ENCODE data around the gene SYDE2. TPM values are rescaled to one million over a fixed set of nuclear protein-coding genes. Genes with fewer than 3 reads are reported as not detected.

SYDE2 gene
- total RNA-seq, 4 donors from 2014 or later: 30.4 to 115 (median 85.2) TPM

GRCh38 chr1:85121744-85122143 is 79.1 kb downstream of the SYDE2 start:
- H3K27me3 ChIP-seq: no peaks in the 10 kb centered on the region
- no peaks in the 10 kb centered on the region for H3K36me3 ChIP-seq
- H3K4me3 ChIP-seq: no peak overlapping the region
- no peaks in the 10 kb centered on the region for H3K9me3 ChIP-seq
- H3K27ac ChIP-seq: no peak overlapping the region
- H3K4me1 ChIP-seq: no peaks in the 10 kb centered on the region
- ATAC-seq: no peak
- WGBS, 2 donors (ENCODE audit: low coverage in 1 of 2): 90 to 96% methylated on average over 4 of the region's 4 CpGs
- TF ChIP-seq POLR2A (IDR thresholded peaks at IDR 0.05) (no peak), POLR2AphosphoS5 (IDR thresholded peaks at IDR 0.05) (no peak), CTCF (IDR thresholded peaks at IDR 0.05) (no peak), EP300 (IDR thresholded peaks at IDR 0.05) (no peak)

GRCh38 chr1:85118751-85119150 is 82.1 kb downstream of the SYDE2 start:
- no peaks in the 10 kb centered on the region for H3K27me3 ChIP-seq
- no peak for ATAC-seq
- H3K4me3 ChIP-seq: no peak overlapping the region
- H3K9me3 ChIP-seq: no peaks in the 10 kb centered on the region
- no peaks in the 10 kb centered on the region for H3K4me1 ChIP-seq
- TF ChIP-seq CTCF (IDR thresholded peaks at IDR 0.05): no peak
- no peak for TF ChIP-seq EP300 (IDR thresholded peaks at IDR 0.05)
- no peak for TF ChIP-seq POLR2AphosphoS5 (IDR thresholded peaks at IDR 0.05)
- no peak for TF ChIP-seq POLR2A (IDR thresholded peaks at IDR 0.05)
- peak overlapping the region in 1 of 4 donors; percentile 44 for H3K27ac ChIP-seq
- no CpG with 5 or more reads among the region's 1 CpG for WGBS, 2 donors (ENCODE audit: low coverage in 1 of 2)
- no peaks in the 10 kb centered on the region for H3K36me3 ChIP-seq

GRCh38 chr1:85116856-85117255 is 84.0 kb downstream of the SYDE2 start:
- Histone ChIP-seq H3K27ac (no peak overlapping the region), H3K27me3 (no peaks in the 10 kb centered on the region), H3K36me3 (no peaks in the 10 kb centered on the region), H3K4me3 (no peak overlapping the region), H3K4me1 (no peaks in the 10 kb centered on the region), H3K9me3 (no peaks in the 10 kb centered on the region)
- no peak for TF ChIP-seq POLR2AphosphoS5 (IDR thresholded peaks at IDR 0.05)
- no peak for TF ChIP-seq POLR2A (IDR thresholded peaks at IDR 0.05)
- no peak for TF ChIP-seq EP300 (IDR thresholded peaks at IDR 0.05)
- TF ChIP-seq CTCF (IDR thresholded peaks at IDR 0.05): no peak
- no peak for ATAC-seq

GRCh38 chr1:85115933-85116332 is 84.9 kb downstream of the SYDE2 start:
- 91 to 92% methylated on average over 2 of the region's 2 CpGs for WGBS, 2 donors (ENCODE audit: low coverage in 1 of 2)
- TF ChIP-seq EP300 (IDR thresholded peaks at IDR 0.05): no peak

GRCh38 chr1:85111695-85112094 is 89.1 kb downstream of the SYDE2 start:
- H3K9me3 ChIP-seq: no peaks in the 10 kb centered on the region
- no peaks in the 10 kb centered on the region for H3K4me1 ChIP-seq
- H3K36me3 ChIP-seq: no peaks in the 10 kb centered on the region
- no peak overlapping the region for H3K4me3 ChIP-seq
- no peak for ATAC-seq
- TF ChIP-seq EP300 (IDR thresholded peaks at IDR 0.05): no peak
- TF ChIP-seq CTCF (IDR thresholded peaks at IDR 0.05): no peak
- no peak for TF ChIP-seq POLR2A (IDR thresholded peaks at IDR 0.05)
- TF ChIP-seq POLR2AphosphoS5 (IDR thresholded peaks at IDR 0.05): no peak
- H3K27ac ChIP-seq: no peak overlapping the region
- 44 to 46% methylated on average over 1 of the region's 1 CpG for WGBS, 2 donors (ENCODE audit: low coverage in 1 of 2)
- no peaks in the 10 kb centered on the region for H3K27me3 ChIP-seq

More at GRCh38 chr1:85115933-85116332, 84.9 kb downstream of the SYDE2 start:
- H3K27me3 ChIP-seq: no peaks in the 10 kb centered on the region
- H3K27ac ChIP-seq: no peak overlapping the region
- H3K4me1 ChIP-seq: no peaks in the 10 kb centered on the region
- no peak overlapping the region for H3K4me3 ChIP-seq
- H3K9me3 ChIP-seq: no peaks in the 10 kb centered on the region
- ATAC-seq: no peak
- H3K36me3 ChIP-seq: no peaks in the 10 kb centered on the region

GRCh38 chr1:85109475-85109874 is 91.3 kb downstream of the SYDE2 start:
- Histone ChIP-seq H3K36me3 (no peaks in the 10 kb centered on the region), H3K27me3 (no peaks in the 10 kb centered on the region), H3K4me1 (no peaks in the 10 kb centered on the region), H3K9me3 (no peaks in the 10 kb centered on the region), H3K4me3 (no peak overlapping the region), H3K27ac (no peak overlapping the region)
- peak; percentile 87 for ATAC-seq
- no peak for TF ChIP-seq POLR2AphosphoS5 (IDR thresholded peaks at IDR 0.05)
- TF ChIP-seq CTCF (IDR thresholded peaks at IDR 0.05): peak; percentile 57 to 89 (median 86)
